Stimulated activated CD4-positive, alpha-beta T cell treated with anti-CD3 and anti-CD28 coated beads, Interleukin-1b, Interleukin-23, amount 100 ng/mL, for 24 hours (primary cell): ENCODE measurements around the gene DPP6.

ENCODE experiments used
- DNase-seq, 4 experiments: peaks; one replicate each; pipeline ENCODE4 v3.0.0-alpha.2; 2020; ENCODE audit warnings: low read depth in 4 of 4, low spot score in 1 of 4

The DPP6 gene

DNA sequence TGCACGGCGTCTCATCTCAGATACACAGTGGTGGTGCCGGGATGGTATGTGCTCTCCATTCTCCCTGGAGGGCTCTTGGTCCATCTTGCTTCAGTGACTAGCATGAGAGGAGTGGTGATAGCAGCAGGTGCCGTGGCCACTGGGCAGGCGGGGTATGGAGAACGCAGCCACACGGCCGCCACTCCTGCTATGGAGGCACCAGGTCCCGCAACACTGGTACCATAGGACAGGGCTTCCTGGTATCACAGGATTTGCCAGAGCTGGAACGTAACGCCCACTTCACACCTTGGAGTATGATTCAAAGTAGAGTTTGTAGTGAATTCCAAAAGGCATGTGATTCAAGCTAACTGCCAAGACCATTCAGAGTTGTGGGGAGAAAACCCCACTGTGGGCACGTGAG is 284.1 kb downstream of the DPP6 start:
- DNase-seq, result no peak

DNA sequence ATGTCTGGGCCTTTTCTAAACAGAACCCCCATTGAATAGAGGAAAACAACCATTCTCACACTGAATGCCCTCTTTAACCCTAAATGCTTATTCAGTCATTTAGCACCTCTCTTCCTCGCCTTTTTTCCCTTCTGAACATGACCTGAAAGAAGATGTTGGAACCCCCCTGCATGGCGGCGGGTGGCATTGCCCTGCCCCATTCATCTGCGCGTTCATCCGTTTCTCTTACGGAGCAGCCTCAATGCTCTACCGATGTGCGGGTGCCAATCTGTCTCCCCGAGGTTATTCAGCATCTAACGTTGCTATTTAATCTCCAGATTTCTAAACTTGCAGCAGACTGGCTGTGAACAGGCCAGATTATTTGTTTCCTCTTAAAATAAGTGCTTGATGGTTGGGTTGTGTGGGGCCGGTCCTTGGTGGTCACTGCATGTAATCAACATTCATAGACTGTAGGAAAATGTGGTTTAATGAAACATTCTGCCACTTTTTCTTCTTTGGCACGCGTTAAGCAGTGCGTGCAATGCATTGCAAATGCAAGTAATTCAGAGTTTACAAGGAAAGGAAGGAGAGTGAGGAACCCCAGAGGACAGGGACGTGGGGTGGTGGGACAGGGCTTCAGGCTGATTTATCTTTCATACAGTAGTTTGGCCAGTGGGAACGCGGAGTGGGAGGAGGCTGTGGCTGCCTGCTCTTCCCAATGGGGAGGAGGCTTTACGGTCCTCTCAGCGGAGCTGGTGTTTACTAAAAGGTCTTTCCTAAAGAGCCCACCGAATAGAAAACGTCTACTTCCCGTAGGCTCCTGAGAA is 286.7 kb downstream of the DPP6 start:
- no peak for DNase-seq

DNA sequence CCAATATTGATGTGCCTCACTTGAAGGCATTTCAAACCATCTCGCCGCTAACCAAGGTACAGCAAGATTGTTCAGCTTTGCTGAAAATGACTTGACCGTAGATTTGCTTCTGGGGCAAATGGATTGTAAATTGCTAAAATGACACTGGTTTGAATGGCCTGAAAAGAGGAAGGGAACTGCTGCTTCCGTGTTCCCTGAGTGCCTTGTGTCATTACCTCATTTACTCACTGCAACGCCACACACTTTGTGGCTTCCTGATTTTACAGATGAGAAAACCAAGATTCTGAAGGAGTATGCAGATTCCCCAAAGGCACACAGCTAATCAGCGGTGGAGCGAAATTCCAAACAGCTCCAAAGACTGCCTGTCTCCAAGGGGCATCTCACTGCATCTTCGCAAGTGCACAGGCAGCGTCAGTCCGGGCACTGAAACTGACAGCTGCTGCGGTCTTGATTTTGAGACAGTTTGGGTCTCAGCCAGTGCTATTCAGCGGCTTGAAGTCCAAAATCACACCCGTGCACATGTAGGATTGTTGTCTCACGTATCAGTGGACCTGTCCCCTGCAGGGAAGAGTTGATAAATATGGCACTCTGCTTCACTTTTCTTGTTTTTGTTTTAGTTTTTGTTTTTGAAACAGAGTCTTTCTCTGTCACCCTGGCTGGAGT is 290.9 kb downstream of the DPP6 start:
- DNase-seq, result no peak

DNA sequence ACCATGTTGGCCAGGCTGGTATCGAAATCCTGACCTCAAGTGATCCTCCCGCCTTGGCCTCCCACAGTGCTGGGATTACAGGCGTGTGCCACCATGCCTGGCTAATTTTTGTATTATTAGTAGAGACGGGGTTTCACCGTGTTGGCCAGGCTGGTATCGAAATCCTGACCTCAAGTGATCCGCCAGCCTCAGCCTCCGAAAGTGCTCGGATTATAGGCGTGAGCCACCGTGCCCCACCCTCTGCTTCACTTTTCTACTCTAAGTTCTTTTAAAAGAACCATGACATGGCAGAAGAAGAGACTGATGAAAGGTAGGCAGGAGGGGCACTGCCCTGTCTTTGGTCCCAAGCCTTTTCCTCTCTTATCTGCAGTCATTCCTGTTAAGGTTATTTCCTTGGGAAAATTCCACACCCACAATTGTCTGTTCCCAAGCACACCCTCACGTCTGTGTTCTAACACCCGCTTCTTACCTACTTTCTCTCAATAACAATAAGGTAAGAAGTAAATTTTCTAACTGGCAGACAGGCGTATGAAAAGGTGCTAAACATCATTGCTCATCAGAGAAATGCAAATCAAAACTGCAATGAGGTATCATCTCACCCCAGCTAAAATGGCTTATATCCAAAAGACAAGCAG is 291.7 kb downstream of the DPP6 start:
- no peak for DNase-seq

DNA sequence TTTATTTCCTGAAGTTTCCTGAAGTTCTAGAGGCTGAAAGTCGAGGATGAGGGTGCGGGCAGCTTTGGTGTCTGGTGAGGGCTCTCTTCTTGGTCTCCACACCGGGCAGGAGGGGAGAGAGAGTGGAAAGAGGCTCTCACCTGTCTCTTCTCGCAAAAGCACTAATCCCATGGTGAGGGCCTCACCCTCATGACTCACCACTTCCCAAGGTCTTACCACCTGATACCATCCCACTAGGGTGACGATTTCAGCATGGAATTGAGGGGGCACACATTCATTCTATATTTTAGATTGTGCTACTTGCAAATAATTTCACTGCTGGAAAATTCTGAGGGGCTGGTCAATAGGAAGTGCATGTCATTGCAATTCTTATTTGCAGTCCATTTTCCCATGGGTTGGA is 292.9 kb downstream of the DPP6 start:
- no peak for DNase-seq

DNA sequence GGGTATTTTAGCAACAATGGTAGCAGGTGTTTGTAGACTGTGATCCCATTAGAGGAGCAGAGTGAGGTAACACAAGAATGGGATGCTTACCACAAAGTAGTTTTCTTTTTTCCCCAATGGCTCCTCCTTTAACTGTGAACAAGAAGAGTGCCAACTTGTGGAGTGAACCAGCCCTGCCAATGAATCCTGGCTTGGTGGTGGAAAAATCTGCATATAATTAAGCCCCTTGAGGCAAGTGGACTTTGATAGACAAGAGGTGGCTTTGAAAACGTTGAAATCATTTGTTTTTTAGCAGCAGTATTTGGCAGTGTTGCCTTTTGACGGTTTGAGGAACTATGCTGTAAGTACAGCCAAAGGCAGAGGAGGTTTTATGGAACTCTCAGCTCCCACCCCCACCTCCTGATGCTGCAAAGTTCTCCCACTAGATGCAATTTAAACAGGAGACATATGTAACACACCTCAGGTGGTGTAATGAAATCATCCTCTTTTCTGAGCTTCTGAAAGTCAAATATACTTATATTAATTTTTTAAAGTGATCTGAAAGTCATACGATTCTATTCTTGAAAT is 295.6 kb downstream of the DPP6 start:
- DNase-seq, result no peak

DNA sequence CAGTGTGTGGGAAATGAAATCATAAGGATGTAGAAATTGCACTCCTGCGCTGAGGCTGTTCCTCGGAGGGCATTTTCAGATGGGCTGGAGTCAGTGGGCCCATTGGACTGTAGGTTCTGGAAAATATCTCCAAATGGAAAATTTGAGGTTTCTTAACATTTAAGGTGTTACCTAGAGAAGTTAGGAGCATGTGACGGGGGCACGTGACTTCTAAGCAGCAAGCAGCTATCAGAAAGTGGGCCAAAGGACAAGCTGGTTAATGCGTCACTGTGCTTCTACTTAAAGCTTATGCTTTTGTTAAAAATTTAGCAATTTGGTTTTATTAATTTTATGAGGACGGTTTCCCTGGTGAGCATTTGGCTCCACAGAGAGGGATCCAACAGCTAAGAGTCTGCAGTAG is 298.7 kb downstream of the DPP6 start:
- no peak for DNase-seq

DNA sequence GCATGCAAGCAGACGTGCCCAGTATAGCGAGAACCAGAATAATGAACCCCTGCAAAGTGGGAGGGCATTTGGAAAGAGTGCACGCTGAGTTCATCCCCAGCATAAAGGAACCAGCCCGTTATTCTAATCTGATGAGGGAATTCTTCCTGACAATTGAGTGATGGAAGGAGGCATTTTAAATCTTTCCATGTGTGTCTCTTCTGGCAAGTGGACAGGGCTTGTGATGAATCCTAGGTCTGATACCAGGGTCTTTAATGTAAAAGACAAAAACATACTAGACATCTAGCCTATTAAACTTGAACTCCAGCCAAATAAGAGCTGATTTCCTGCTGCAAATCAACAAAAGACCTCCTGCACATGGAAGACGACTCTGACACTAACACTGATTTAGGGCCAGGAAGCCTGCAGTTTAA is 301.2 kb downstream of the DPP6 start:
- DNase-seq, result no peak

DNA sequence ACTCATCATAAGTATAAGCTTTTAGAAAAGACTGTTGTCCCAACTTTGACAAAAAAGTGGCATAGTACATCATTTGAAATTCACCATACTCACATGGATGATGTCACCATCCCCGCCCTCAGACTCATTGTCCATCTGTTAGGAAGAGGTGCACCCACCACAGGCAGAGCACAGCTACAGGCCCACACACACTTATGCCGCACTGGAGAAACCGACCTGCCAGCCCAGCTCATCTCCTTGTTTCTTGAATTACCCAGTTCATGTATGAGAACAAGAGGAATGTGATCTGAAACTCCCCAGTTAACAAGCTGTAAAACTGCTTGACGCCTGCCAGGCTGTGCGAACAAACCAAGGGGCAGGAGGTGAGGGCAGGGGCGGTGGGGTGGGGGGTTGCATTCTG is 312.0 kb downstream of the DPP6 start:
- DNase-seq, result no peak

DNA sequence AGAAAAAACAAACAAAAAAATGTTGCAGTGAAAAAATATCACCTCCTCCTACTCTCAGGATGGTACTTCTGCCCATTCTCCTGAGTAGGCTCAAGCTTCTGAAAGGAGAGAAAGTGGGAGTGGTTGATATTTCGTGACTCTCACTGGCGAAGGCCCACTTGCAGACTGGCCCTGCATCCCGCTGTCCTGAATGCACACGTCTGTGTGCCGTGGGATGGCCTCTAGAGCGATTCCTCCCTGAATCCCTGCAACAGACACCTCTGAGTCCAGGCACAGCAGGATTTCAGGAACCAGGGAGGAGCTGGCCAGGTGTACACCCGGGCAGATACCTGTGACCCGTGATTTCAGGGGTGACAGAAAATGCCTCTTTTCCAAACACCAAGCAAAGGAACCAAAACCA is 319.2 kb downstream of the DPP6 start:
- DNase-seq, result no peak

DNA sequence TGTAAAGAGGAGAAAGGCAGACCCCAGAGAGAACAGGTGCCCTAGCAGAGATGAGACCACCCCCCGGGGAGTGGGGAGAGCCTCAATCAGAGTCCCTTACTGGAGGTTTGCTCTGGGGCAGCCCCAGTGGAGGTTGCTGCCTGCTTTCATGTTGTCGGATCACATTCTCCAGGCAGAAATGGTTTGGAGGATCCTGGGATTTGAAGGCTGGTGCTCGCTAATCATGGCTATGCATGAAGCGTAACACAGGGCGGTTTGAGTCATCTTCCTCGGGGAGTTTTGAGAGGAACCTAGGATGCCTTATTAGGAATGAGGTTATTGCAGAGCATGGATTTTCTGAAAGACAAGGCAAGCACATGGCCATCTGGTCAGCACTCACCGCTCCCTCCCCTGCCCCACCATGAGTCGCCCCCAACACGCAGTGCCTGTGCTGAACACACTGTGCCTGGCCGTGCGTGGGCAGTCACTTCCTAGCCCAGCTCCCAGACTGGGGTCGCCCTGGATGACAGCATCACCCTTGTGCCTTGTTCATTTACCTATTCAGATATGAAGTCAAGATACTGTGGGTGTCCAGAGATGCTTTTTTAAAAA is 319.9 kb downstream of the DPP6 start:
- no peak for DNase-seq

DNA sequence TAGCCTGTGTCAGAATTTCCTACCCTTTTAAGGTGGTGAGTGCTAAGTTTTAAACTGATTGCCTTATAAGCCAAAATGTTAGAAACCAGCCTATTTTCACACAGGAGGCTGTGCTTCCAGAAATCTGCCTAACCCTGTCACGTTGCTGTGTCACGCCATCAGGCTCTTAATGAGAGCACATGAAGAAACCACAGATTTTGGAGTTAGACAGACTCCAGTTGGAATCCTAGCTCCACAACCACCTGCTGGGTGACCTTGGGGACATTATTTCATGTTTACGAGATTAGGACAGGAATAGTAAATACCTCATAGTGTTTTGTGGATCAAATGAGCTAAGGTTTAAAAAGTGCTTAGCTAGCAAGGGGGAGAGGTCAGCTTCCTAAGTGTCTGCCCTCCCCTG is 321.8 kb downstream of the DPP6 start:
- no peak for DNase-seq

DNA sequence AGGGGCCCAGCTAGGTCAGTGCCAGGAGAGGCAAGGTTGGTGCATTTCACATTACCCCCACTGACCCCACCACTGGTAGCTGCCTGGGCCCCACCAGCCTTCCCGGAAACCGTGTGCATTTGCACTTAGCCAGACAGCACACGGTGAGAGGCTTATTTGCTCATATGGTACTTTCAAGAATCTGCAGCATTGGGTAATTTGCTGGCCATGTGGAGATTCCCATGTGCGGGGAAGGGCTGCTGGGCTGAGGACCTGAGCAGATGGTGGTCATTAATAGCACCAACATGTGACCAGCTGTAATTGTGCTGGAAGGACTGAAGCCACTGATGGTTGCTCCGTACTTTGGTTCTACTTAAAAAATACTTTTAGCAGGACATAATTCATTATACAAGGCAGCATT is 323.8 kb downstream of the DPP6 start:
- DNase-seq, result no peak

DNA sequence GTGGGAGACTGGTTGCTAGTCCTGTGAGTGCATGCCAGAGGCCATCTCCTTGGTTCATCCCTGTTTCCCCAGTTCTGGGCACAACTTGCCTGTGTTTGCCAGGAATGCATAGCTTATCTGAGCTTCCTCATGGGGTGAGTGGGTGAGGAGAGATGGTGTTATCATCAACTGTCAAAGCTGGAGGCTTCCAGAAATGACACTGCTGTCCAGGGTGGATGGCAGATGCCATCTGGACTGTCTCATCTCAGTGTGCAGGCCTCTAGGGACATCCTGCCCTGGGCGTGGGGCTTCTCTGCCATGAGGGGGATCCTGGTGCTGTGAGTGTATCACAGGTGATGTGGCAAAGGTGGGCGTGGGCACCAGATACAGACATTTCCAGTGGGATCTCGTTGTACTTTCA is 328.6 kb downstream of the DPP6 start:
- DNase-seq, result no peak

DNA sequence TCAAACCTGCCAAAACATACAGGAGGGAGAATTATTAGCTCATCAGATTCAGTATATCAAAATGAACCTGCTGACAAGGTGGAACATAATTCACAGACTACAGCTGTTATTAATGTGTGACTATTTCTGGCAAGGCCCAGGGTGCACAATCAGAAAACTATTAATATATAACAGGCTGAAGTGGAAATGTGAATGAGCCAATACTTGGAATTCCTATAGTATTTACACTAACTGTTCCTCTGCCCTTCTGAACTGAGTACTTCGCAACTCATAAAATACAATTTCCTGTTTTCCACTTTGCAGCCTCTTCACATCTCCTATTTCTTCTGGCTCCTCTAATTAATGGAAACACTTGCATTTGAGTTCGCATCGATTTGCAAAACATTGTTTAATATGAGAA is 330.8 kb downstream of the DPP6 start:
- no peak for DNase-seq

DNA sequence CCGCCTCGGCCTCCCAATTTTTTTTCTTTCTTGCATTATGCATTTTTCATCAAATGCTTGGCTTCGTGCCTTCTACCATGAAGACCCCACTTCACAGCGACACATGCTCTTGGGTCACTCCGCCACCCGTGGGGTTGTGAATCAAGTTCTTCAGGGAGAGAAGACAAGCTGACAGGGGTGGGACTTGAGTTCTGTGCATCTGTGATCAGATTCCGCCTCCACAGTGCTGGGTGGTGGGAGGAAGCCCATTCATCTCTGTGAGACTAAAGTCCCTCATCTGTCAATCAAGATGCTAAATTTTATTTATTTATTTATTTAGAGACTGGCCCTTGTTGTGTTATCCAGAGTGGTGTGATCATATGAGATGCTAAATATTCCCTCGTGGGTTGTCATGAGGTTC is 333.0 kb downstream of the DPP6 start:
- no peak for DNase-seq

DNA sequence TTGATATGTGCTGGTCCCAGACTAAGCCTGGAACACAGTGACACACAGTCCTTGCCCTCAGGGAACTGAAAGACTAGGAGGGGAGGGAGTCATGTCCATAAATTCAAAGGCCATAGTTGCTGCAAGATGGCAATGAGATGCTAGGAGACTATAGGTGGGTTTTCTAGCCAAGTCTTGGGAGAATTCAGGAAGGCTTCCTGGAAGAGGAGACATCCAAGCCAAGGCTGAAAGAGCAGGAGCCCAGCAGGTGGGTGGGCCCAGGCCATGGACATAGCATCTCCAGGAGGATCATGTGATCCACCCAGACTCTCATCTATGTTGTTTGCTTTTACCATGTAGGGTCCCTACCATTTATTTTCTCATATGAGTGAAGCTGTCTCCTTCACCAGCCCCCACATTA is 335.1 kb downstream of the DPP6 start:
- DNase-seq, result no peak

DNA sequence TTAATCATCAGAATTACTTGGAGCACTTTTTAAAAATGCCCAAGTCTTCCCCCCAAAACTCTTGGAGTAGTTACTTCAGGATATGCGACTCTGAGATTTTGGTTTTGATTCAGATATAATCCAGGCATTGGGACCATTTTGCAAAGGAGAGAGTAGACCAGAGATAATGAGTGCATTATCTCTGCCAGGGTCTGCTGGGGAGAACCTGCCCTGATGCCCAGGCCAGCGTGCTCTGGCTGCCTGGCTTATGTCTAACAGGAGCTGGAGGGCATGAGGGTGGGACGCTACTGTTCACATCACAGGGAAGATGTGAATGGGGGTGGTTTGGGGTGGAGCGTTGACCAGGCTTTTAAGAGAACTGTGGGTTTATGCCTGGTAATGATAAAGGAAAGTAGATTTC is 336.2 kb downstream of the DPP6 start:
- DNase-seq, result no peak

DNA sequence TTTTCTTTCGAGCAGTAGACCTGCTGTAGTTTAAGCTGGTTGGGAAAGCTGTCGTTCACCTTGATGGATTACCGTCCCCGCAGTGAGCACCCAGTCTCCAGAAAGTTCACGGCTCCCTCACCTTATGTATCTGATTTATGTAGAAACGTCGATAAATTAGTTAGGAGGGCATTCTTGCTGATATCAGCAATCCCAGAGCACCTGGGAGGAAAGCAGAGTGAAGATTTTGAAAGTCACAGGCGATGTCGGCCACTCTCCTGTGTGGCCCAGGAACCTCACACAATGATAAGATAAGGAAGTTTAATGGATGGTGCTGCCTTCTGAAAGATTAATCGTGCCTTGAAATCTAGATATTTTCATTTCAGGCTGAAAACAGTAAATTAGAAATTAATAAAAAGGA is 336.8 kb downstream of the DPP6 start:
- no peak for DNase-seq

DNA sequence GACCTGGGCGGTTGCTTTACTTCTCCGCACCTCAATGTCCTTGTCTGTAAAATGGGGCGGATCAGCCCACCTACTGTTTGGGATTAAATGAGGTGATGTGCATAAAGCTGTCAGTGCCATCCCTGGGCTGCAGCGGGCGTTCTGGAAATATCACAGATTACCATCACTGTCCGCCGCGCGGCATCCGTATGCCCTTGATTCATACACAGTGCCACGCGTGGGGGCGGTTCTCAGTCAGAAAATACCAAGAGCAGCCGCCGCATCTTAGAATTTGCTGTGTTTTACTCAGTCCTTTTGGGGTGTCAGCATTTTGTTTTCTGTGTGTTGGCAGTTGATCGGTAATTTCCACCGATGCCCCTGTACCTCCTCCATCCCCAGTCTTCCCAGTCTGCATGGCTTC is 338.8 kb downstream of the DPP6 start:
- no peak for DNase-seq

DNA sequence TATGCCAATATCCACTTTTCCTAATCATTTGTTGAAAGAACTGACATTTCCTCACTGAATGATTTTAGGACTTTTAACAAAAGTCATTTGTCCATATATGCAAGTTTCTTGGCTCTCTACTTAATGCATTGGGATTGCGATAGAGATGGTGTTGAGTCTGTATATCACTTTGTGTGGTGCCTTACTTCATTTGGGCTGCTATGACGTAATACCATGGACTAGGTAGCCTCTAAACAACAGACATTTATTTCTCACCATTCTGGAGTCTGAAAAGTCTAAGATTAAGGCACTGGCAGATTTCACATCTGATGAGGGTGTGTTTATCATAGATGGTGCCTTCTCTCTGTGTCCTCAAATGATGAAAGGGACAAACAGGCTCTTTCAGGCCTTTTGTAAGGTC is 342.6 kb downstream of the DPP6 start:
- no peak for DNase-seq

DNA sequence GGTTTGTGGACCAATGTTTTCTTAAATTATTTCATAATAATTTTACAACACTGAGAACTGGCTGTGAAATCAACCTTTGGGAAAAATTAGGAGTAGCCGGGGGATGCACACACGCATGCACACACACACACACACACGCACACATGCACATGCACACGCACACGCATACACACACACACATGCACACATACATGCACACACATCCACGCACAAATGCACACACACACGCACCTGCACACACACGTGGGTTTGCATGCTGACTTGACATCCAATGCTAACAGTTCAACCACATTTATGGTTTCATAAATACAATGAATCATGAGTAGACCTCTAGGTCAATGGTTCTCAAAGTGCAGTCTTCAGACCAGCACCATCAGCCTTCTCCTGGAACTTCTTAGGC is 354.1 kb downstream of the DPP6 start:
- no peak for DNase-seq
